T-helper 9 cell (primary cell): Measurements from ENCODE around the gene WLS.

Source experiments
- DNase-seq: peaks from one replicate; pipeline ENCODE4 v3.0.0-alpha.2; 2020

WLS gene

GRCh38 chr1:68227598-68227997 is 4.7 kb downstream of the WLS start:
- DNase-seq = no peak

GRCh38 chr1:68225781-68226180 is 6.5 kb downstream of the WLS start:
- DNase-seq = no peak

- DNase-seq = no peak
These were observed 8.6 kb downstream of the WLS start for GRCh38 chr1:68223687-68224086.

GRCh38 chr1:68221980-68222373 is 10.3 kb downstream of the WLS start:
- no peak for DNase-seq

GRCh38 chr1:68221001-68221979 is 11.0 kb downstream of the WLS start:
- DNase-seq = no peak

GRCh38 chr1:68220420-68220819 is 11.9 kb downstream of the WLS start:
- DNase-seq = no peak

- DNase-seq = no peak
These were observed 13.8 kb downstream of the WLS start for GRCh38 chr1:68218490-68218889.

- DNase-seq = no peak
These were observed 14.7 kb downstream of the WLS start for GRCh38 chr1:68217618-68218017.

- no peak for DNase-seq
These were observed 15.2 kb downstream of the WLS start for GRCh38 chr1:68217060-68217554.

GRCh38 chr1:68216089-68216772 is 16.1 kb downstream of the WLS start:
- DNase-seq = no peak

- no peak for DNase-seq
These were observed 18.5 kb downstream of the WLS start for GRCh38 chr1:68213843-68214242.

- DNase-seq = no peak
These were observed 20.5 kb downstream of the WLS start for GRCh38 chr1:68211761-68212380.

- no peak for DNase-seq
These were observed 21.5 kb downstream of the WLS start for GRCh38 chr1:68210829-68211228.

GRCh38 chr1:68210027-68210426 is 22.3 kb downstream of the WLS start:
- DNase-seq = no peak

- DNase-seq = no peak
These were observed 25.3 kb downstream of the WLS start for GRCh38 chr1:68206848-68207689.

GRCh38 chr1:68205794-68206358 is 26.4 kb downstream of the WLS start:
- DNase-seq = no peak

- no peak for DNase-seq
These were observed 27.2 kb downstream of the WLS start for GRCh38 chr1:68204977-68205630.

GRCh38 chr1:68202239-68202832 is 30.0 kb downstream of the WLS start:
- no peak for DNase-seq

- DNase-seq = no peak
These were observed 30.6 kb downstream of the WLS start for GRCh38 chr1:68201546-68202238.

- DNase-seq = no peak
These were observed 32.7 kb downstream of the WLS start for GRCh38 chr1:68199603-68200002.
